C4-2B (cell line): ENCODE measurements around the gene SNAP25.

Experiments used
- H3K27ac ChIP-seq: fragments of 450-650 bp; 2 replicates; pipeline ENCODE4 v1.5.1; 2017
- ZFX ChIP-seq: fragments of 450-650 bp; IDR thresholded peaks from 2 replicates; pipeline ENCODE4 v1.6.1; 2017
- TF ChIP-seq, protein P1 (sequence below): fragments of 450-650 bp; conservative IDR thresholded peaks from 2 replicates; pipeline ENCODE4 v1.5.1; 2017; ENCODE audit warnings: mild to moderate bottlenecking

The SNAP25 gene

DNA sequence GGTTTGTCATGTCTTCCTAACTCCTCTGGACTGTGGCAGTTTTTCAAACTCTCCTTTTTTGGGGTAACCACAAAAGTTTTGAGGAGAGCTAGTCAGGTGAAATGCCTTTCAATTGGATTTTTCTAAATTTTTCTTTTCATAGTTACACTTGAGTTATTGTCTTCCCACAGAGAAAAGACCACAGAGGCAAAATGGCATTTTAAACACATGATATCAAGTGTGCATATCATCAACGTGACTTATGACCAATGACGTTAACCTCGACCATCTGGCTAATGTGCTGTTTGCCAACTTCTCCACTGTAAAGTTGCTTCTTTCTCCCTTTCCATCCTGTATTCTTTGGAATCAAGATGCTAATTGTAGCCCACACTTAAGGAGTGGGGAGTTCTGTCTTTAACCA lies 41.3 kb upstream of the SNAP25 start:
- H3K27ac ChIP-seq: no peak overlapping the region
- no peak for TF ChIP-seq ZFX

DNA sequence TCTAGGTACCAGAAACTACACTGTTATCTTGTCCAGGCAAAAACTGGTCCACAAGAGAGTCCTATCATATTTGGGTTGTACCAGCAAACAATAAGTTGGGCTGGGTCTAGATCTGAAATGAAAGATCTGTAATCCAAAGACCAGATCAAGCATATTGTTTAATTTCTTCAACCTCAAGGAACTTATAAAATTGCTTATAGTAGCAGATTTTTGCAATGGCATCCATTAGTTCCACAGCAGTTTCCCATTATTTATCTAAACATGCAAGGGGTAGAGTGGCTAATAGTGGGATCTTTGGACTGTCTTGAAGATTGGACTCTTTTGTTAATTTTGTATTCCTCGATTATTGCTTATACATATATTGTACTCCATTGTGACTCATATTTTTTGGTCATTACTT lies 40.5 kb upstream of the SNAP25 start:
- H3K27ac ChIP-seq: no peak overlapping the region
- TF ChIP-seq, protein P1, sequence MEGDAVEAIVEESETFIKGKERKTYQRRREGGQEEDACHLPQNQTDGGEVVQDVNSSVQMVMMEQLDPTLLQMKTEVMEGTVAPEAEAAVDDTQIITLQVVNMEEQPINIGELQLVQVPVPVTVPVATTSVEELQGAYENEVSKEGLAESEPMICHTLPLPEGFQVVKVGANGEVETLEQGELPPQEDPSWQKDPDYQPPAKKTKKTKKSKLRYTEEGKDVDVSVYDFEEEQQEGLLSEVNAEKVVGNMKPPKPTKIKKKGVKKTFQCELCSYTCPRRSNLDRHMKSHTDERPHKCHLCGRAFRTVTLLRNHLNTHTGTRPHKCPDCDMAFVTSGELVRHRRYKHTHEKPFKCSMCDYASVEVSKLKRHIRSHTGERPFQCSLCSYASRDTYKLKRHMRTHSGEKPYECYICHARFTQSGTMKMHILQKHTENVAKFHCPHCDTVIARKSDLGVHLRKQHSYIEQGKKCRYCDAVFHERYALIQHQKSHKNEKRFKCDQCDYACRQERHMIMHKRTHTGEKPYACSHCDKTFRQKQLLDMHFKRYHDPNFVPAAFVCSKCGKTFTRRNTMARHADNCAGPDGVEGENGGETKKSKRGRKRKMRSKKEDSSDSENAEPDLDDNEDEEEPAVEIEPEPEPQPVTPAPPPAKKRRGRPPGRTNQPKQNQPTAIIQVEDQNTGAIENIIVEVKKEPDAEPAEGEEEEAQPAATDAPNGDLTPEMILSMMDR: no peak
- no peak for TF ChIP-seq ZFX

DNA sequence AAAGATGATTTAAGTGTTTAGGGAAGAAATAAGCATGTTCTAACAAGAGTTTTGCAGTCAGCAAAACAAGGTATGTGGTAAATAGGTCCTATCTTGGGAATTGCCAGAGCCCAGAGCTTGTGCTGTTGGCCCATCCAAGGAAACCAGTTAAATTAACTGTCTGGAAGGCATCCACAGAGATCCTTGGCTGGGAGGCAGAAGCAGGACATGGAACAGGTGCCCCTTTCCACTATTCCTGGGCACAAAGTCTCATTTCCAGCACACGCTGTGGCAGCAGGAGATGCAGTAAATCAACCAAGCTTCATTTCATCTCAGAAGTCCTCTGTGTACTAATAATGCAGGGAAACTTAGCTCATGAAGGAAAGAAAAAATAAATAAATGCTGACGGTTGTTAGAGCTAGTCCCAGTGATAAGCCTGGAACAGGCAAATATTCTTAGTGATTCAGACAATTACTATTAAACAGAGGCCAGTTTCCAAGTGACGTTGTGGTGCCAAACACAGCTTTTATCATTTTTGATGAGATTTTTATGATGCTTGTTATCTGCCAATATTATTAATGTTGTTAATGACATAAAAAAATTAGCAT lies 39.8 kb upstream of the SNAP25 start:
- H3K27ac ChIP-seq: no peak overlapping the region
- TF ChIP-seq, protein P1: no peak
- no peak for TF ChIP-seq ZFX

DNA sequence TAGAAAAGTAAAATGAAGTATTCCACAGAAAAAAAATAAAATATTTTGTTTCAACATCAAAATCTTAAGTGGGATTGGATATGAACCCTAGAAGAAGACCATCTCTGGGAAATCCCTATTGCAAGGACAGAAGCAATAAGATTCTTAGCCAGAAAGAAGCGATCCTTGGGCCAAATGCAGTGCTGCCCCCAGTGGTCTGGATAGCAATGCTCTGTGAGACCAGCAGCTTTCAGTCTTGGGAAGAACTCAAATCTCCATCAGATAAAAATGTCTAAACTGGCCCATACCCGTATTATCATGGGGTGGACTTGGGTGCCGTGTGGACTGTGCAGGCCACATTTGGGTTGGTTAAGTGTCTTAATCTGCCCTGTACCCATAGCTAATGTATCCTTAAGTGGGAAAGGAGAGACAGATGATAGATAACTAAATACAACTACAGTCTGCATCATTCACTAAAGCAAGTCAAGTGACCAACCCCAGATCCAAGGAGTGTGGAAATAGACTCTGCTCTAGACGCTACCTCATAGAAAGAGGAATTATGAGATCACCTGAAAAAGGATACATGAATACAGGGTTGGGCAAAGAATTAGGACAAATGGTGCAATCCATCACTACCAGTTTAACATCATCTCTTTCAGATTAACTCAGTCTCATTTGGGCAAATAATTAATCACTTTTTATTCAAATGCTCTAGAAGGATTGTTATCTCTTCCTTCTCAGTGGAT lies 38.9 kb upstream of the SNAP25 start:
- H3K27ac ChIP-seq: no peak overlapping the region
- TF ChIP-seq ZFX: no peak
- TF ChIP-seq, protein P1: peak; percentile 56

DNA sequence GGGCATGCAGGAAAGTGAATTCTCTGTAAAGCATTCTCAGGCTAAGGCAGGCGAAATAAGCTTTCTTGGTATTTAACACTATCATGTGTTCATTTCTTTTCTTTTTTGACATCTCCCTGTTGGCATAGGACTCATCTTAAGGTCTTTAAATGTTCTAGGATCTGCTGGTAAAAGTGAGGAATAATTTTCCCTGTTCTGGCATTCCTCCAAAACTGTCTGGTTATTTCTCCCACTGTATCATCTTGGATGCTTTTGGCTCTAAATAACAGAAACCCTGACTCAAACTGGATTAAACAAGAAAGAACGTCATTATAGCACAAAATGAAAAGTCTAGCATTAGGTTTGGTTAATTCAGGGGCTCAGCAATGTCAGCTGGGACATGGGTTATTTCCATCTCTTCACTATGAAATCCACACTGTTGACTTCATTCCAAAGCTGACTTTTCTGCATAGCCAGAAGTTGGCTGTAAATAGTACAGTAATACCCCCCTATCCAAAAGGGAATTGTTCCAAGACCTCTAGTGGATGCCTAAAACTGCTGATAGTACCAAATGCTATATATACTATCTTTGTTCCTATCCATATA lies 37.9 kb upstream of the SNAP25 start:
- TF ChIP-seq, protein P1: no peak
- TF ChIP-seq ZFX: no peak
- no peak overlapping the region for H3K27ac ChIP-seq

DNA sequence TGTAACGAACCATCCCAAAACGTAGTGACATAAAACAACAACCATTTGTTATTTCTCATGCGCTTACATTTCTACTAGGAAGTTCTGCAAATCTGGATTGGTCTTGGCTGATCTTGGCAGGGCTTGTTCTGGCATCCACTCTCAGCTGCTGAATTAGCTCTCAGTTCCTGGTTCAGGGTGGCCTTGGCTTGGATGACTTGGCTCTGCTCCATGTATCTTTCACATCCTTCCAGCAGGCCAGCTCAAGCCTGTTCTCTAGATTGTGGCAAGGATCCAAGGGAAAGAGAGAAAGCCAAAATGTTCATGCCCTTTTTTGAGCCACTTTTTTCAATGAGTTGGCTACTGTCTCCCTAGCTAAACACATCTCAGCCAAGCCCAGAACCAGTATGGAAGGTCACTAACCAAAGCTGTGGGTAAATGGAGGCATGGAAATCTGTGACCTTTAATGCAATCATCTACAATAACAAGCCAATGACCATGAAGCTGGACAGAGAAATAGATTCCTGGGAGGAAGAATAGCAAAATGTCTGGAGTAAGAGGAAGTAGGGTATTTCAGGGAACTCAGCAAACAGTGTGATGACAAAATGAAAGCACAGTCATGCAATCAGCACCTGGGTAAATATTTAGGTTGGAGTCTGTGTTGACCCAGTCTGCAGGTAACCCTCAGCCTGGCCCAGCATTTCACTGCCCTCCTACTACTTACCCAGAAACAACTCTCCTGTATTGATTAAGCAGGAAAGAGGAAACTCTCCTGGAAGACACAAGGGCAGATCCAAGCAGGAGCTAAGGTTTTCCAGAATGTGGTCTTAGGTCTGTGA lies 32.7 kb upstream of the SNAP25 start:
- peak overlapping the region; percentile 63 for H3K27ac ChIP-seq
- TF ChIP-seq, protein P1: no peak
- TF ChIP-seq ZFX: no peak

DNA sequence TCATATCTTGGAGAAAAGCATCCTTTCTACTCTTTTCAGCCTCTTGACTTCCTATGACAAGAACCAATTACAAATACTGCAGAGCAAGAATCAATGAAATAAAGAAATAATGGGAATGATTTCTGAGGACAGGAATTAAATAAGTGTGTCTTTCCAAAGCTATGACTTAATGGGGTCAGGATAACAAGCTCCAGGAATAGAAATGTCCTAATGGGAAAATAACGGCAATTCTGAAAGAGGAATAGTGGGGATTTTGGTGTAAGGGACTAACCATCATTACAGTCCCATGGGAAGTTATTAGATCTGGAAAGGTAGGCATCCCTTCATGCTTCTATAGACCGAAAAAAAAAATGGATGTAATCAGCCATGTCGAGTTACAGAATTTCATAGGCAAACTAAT lies 28.2 kb upstream of the SNAP25 start:
- TF ChIP-seq ZFX: no peak
- TF ChIP-seq, protein P1: no peak
- H3K27ac ChIP-seq: no peak overlapping the region
